Adrenal gland (tissue), 5 donors: ENCODE results near the gene PPIC.

ENCODE experiments used
- CTCF ChIP-seq, 6 experiments: fragments of 450-650 bp in 4 of 6; fragments of 200-600 bp in 2 of 6; sonication (generic) in 1 of 6; IDR thresholded peaks; 1 replicate in 5 of 6; 2 replicates in 1 of 6; pipeline versions ENCODE4 v1.5.1 to v1.8.0; 2016 to 2021; ENCODE audit warnings: antibody characterized with exemption in 6 of 6, mild to moderate bottlenecking in 2 of 6, moderate library complexity in 1 of 6
- POLR2A ChIP-seq, 2 donors: fragments of 450-650 bp; IDR thresholded peaks; one replicate each; pipeline ENCODE4 v1.6.1; 2017; ENCODE audit warnings: antibody characterized with exemption in 2 of 2, mild to moderate bottlenecking in 2 of 2, moderate library complexity in 1 of 2
- donor health status: DM: no; HTN: no; CAD: no.

GRCh38 chr5:122982376-122982775, 54.1 kb downstream of the PPIC start:
- no peak for TF ChIP-seq CTCF (IDR thresholded peaks at IDR 0.05)
- TF ChIP-seq POLR2A (IDR thresholded peaks at IDR 0.05) = no peak
